HG03432 (cell line): ENCODE measurements around the gene UNC80.
"Not testable (repeated sequence)": the region's sequence is repeated elsewhere in the genome, so short reads cannot be mapped to it uniquely, and the experiment has no call there.

Experiments used
- ATAC-seq: cut with Tn5 transposase; IDR thresholded peaks from one replicate; pipeline ENCODE4 v1.9.1; 2021; ENCODE audit warnings: mild to moderate bottlenecking, moderate library complexity; ENCODE audit not compliant: unreplicated experiment

The UNC80 gene

GRCh38 chr2:209771474-209772289, at the start of gene UNC80:
Gene UNC80 (plus strand): TSS chr2:209771832. CDS start chr2:209772073, 241 bp downstream.
- peak; percentile 79 for ATAC-seq

- ATAC-seq: no peak
These were observed 45.3 kb upstream of the UNC80 start for GRCh38 chr2:209726311-209726710.

GRCh38 chr2:209727077-209727476, 44.6 kb upstream of the UNC80 start:
- ATAC-seq: no peak

- no peak for ATAC-seq
These were observed 36.8 kb upstream of the UNC80 start for GRCh38 chr2:209734805-209735204.

- ATAC-seq: no peak
These were observed 29.7 kb upstream of the UNC80 start for GRCh38 chr2:209741953-209742352.

GRCh38 chr2:209753020-209753419, 18.6 kb upstream of the UNC80 start:
- ATAC-seq: no peak

GRCh38 chr2:209757163-209757562, 14.5 kb upstream of the UNC80 start:
- ATAC-seq: no peak

- ATAC-seq: no peak
These were observed 10.1 kb upstream of the UNC80 start for GRCh38 chr2:209761566-209761965.

- ATAC-seq: no peak
These were observed 9.1 kb upstream of the UNC80 start for GRCh38 chr2:209762563-209762962.

- ATAC-seq: no peak
These were observed 8.5 kb upstream of the UNC80 start for GRCh38 chr2:209763106-209763505.

GRCh38 chr2:209766613-209767012, 5.0 kb upstream of the UNC80 start:
- no peak for ATAC-seq

GRCh38 chr2:209767316-209767715, 4.3 kb upstream of the UNC80 start:
- ATAC-seq: no peak

GRCh38 chr2:209768557-209768956, 3.1 kb upstream of the UNC80 start:
- ATAC-seq: no peak

- ATAC-seq: no peak
These were observed 656 bp downstream of the UNC80 start for GRCh38 chr2:209772290-209772685.

- no peak for ATAC-seq
These were observed 1.7 kb downstream of the UNC80 start for GRCh38 chr2:209773377-209773776.

GRCh38 chr2:209787416-209787815, 15.8 kb downstream of the UNC80 start:
- ATAC-seq: no peak

GRCh38 chr2:209788925-209789324, 17.3 kb downstream of the UNC80 start:
- no peak for ATAC-seq

GRCh38 chr2:209790066-209790728, 18.6 kb downstream of the UNC80 start:
- ATAC-seq: peak; percentile 73

GRCh38 chr2:209791151-209791550, 19.5 kb downstream of the UNC80 start:
- ATAC-seq: no peak

- ATAC-seq: not testable (repeated sequence)
These were observed 23.8 kb downstream of the UNC80 start for GRCh38 chr2:209795425-209795824.

GRCh38 chr2:209805351-209805750, 33.7 kb downstream of the UNC80 start:
- no peak for ATAC-seq

- ATAC-seq: no peak
These were observed 34.7 kb downstream of the UNC80 start for GRCh38 chr2:209806318-209806717.
